HL-60 (cell line): Measurements from ENCODE around the gene HS1BP3.

Experiments used
- DNase-seq, 2 experiments: peaks; one replicate each; pipeline ENCODE4 v3.0.0-alpha.2; 2010 to 2020; ENCODE audit warnings: low read depth in 1 of 2, low spot score in 1 of 2
- H3K27ac ChIP-seq: fragments of 250-450 bp; sonication (Bioruptor Pico); replicated peaks from 2 replicates; pipeline ENCODE4 v1.5.1; 2020; ENCODE audit warnings: mild to moderate bottlenecking, moderate library complexity
- H3K27me3 ChIP-seq: fragments of 250-450 bp; sonication (Bioruptor Pico); 2 replicates; pipeline ENCODE4 v1.5.1; 2021; ENCODE audit warnings: mild to moderate bottlenecking, moderate library complexity; ENCODE audit not compliant: insufficient read depth, poor library complexity, severe bottlenecking
- H3K4me3 ChIP-seq: replicated peaks from 2 replicates; pipeline ENCODE4 v1.5.1; 2011; ENCODE audit warnings: mild to moderate bottlenecking, control low read depth, low read length; ENCODE audit not compliant: insufficient read depth
- GABPA ChIP-seq: IDR thresholded peaks from 2 replicates; pipeline ENCODE4 v1.6.1; 2012; ENCODE audit warnings: low read depth
- POLR2AphosphoS5 ChIP-seq: IDR thresholded peaks from 2 replicates; pipeline ENCODE4 v1.6.1; 2012; ENCODE audit warnings: low read depth
- SPI1 ChIP-seq: IDR thresholded peaks from 2 replicates; pipeline ENCODE4 v1.6.1; 2012; ENCODE audit warnings: low read depth, mild to moderate bottlenecking, borderline replicate concordance
- TF ChIP-seq, protein P1 (sequence below): IDR thresholded peaks from 2 replicates; pipeline ENCODE4 v1.6.1; 2012; ENCODE audit warnings: low read depth; ENCODE audit not compliant: insufficient replicate concordance
- TF ChIP-seq, protein P2 (sequence below): IDR thresholded peaks from one replicate; pipeline ENCODE4 v1.5.1; 2011; ENCODE audit warnings: low read length, control low read depth, inconsistent platforms; ENCODE audit not compliant: insufficient read depth

The HS1BP3 gene

DNA sequence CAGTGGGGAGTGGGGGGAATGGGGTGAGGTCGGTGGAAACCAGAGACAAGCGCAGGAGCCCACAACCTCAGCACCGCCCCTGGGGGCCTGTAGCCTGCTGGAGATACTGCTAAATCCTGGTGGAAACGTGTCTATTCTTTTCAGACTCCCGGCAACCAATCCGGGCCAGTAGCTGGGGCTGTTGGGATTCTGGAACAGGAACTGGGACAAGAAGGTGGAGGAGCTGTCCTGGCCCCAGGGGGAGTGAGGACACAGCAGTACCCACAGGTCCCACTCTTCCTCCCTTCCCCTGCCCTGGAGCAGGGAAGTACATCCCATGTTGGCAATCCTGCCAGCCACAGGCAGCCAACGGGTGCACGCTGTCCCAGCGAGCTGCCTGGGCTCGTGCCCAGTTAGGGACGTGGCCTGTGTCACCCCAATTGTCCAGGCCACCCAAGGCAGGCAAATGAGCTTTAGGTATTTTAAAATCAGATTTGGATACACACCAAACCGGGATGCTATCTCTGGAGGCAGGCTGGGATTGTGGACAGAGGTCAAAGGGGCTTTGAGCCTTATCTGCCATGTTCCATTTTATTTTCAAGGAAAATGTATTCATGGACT lies 51.8 kb downstream of the HS1BP3 start:
- Histone ChIP-seq H3K27ac (no peak overlapping the region), H3K27me3 (peaks cover 2% of the 10 kb centered on the region), H3K4me3 (no peak overlapping the region)
- no peak for TF ChIP-seq POLR2AphosphoS5
- TF ChIP-seq, protein P1, sequence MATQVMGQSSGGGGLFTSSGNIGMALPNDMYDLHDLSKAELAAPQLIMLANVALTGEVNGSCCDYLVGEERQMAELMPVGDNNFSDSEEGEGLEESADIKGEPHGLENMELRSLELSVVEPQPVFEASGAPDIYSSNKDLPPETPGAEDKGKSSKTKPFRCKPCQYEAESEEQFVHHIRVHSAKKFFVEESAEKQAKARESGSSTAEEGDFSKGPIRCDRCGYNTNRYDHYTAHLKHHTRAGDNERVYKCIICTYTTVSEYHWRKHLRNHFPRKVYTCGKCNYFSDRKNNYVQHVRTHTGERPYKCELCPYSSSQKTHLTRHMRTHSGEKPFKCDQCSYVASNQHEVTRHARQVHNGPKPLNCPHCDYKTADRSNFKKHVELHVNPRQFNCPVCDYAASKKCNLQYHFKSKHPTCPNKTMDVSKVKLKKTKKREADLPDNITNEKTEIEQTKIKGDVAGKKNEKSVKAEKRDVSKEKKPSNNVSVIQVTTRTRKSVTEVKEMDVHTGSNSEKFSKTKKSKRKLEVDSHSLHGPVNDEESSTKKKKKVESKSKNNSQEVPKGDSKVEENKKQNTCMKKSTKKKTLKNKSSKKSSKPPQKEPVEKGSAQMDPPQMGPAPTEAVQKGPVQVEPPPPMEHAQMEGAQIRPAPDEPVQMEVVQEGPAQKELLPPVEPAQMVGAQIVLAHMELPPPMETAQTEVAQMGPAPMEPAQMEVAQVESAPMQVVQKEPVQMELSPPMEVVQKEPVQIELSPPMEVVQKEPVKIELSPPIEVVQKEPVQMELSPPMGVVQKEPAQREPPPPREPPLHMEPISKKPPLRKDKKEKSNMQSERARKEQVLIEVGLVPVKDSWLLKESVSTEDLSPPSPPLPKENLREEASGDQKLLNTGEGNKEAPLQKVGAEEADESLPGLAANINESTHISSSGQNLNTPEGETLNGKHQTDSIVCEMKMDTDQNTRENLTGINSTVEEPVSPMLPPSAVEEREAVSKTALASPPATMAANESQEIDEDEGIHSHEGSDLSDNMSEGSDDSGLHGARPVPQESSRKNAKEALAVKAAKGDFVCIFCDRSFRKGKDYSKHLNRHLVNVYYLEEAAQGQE = no peak
- no peak for DNase-seq

DNA sequence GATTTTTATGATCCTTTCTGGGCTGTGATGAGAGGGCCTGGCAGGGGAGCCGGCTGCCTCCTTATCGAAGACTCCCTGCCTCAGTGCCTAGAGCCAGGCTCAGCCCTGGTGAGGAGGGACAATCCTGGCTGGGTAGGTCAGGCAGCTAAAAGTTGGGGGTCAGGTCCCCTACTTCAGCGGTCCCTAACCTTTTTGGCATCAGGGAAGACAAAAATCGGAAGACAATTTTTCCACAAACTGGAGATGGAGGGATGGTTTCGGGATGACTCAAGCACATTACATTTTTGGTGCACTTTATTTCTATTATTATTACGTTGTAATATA lies 53.1 kb downstream of the HS1BP3 start:
- no peak overlapping the region for H3K4me3 ChIP-seq
- H3K27ac ChIP-seq = no peak overlapping the region
- no peak for DNase-seq
- TF ChIP-seq SPI1 (no peak), GABPA (no peak)
- TF ChIP-seq, protein P2, sequence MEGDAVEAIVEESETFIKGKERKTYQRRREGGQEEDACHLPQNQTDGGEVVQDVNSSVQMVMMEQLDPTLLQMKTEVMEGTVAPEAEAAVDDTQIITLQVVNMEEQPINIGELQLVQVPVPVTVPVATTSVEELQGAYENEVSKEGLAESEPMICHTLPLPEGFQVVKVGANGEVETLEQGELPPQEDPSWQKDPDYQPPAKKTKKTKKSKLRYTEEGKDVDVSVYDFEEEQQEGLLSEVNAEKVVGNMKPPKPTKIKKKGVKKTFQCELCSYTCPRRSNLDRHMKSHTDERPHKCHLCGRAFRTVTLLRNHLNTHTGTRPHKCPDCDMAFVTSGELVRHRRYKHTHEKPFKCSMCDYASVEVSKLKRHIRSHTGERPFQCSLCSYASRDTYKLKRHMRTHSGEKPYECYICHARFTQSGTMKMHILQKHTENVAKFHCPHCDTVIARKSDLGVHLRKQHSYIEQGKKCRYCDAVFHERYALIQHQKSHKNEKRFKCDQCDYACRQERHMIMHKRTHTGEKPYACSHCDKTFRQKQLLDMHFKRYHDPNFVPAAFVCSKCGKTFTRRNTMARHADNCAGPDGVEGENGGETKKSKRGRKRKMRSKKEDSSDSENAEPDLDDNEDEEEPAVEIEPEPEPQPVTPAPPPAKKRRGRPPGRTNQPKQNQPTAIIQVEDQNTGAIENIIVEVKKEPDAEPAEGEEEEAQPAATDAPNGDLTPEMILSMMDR = no peak
- H3K27me3 ChIP-seq = peaks cover 2% of the 10 kb centered on the region

DNA sequence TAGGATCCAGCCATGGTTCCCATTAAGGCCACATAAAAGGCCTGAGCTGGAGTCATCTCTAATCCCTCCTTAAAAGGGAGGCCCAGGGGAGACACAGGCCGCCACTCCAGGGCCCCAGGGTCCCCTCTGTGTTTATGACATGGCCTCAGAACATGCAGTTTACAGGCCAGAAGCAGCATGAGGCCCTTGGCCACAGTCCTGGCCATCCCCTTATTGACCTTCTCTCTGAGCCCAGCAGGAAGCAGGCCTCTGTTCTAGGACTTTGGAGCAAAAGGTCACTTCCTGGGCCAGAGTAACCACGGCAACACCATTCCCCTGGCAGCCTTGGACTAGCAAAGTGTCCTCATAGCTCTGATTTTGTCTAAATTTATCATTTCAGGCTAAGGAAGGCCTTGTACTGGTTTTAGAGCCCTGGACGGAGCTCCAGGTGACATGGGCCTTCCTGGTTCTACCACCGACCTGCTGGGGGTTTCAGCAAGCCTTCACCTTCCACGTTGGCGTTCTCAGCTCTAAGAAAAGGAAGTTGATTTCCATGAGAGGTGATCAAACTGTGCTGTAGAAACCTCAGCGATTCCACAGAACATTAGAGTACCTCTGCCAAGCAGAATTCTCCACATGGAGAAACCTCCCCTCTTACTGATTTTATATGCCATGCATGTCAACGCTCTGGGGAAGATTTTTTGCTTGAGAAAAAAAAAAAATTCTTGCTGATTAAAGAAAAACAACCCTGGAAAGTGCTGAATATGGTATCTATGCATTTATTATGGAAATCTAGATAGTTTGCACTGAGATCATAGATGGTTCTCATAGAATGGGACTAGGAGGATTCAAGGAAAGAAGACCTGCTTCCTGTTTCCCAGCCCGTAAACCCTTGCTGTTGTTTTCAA lies 53.7 kb downstream of the HS1BP3 start:
- TF ChIP-seq, protein P2 = no peak
- TF ChIP-seq POLR2AphosphoS5 = no peak
- TF ChIP-seq SPI1 = no peak
- TF ChIP-seq, protein P1 = no peak
- no peak for TF ChIP-seq GABPA
- Histone ChIP-seq H3K27ac (no peak overlapping the region), H3K4me3 (no peak overlapping the region), H3K27me3 (peaks cover 2% of the 10 kb centered on the region)
- no peak for DNase-seq

DNA sequence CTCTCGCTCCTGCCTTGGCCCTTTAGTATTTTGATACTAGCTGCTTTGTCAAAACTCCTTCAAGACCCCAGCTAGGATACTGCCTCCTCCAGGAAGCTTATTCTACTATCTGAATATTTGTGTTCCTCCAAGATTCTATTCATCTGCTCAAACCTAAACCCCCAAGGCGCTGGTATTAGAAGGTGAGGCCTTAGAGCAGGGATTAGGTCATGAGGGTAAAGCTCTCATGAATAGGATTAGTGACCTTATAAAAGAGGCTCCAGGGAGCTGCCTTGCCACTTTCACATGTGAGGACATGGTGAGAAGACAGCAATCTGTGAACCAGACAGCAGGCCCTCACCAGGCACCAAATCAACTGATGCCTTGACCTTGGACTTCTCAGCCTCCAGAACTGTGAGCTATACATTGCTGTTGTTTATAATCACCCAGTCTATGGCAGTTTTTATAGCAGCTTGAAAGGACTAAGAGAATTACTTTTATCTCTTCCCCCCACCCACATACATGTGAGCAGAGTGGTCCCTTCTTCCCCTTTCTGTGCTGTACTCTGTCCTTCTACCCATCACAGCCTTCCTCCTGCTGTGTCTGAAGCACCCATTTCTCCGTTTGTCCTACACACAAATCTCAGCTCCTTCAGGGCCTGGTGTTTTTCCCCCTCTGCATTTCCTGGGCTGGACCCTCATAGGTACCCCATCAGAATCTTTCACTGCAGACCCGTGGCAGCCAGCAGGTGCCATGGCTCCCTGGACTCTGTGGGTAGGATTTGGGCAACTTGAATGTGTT lies 54.5 kb downstream of the HS1BP3 start:
- Histone ChIP-seq H3K27ac (no peak overlapping the region), H3K27me3 (peaks cover 2% of the 10 kb centered on the region), H3K4me3 (no peak overlapping the region)
- DNase-seq = no peak
- TF ChIP-seq, protein P2 = no peak
- TF ChIP-seq GABPA = no peak
- TF ChIP-seq POLR2AphosphoS5 = no peak
- TF ChIP-seq SPI1 = no peak
- TF ChIP-seq, protein P1 = no peak
